ENCODE measurements around the gene PDE6A. TPM values are rescaled to one million over a fixed set of nuclear protein-coding genes. Genes with fewer than 3 reads are reported as not detected.

PDE6A gene
- total and polyA plus RNA-seq, 4 donors, result 0.13 TPM; not detected in 3

GRCh38 chr5:149878371-149878770 lies 66.2 kb downstream of the PDE6A start:
- H3K4me3 ChIP-seq (ENCODE audit: low read length in 2 of 2), result no peak overlapping the region
- no peak overlapping the region for H3K27ac ChIP-seq (ENCODE audit: low read depth in 1 of 2, low read length in 2 of 2)
- no peaks in the 10 kb centered on the region for H3K36me3 ChIP-seq (ENCODE audit: control insufficient read depth in 1 of 2, insufficient read depth in 2 of 2, low read length in 1 of 2)
- H3K27me3 ChIP-seq (ENCODE audit: control insufficient read depth in 1 of 2, insufficient read depth in 2 of 2, low read length in 1 of 2), result no peaks in the 10 kb centered on the region
- DNase-seq (no peak), ATAC-seq (ENCODE audit: low FRiP score) (no peak)
- no peaks in the 10 kb centered on the region for H3K4me1 ChIP-seq (ENCODE audit: control insufficient read depth in 1 of 2, insufficient read depth in 2 of 2, low read length in 2 of 2)
- WGBS, 2 donors, result 68 to 71% methylated on average over 7 of the region's 7 CpGs
- H3K9me3 ChIP-seq (ENCODE audit: control insufficient read depth, low read length), result no peaks in the 10 kb centered on the region
- intact Hi-C loops (cut with DNase I), result no loop called here

DNA sequence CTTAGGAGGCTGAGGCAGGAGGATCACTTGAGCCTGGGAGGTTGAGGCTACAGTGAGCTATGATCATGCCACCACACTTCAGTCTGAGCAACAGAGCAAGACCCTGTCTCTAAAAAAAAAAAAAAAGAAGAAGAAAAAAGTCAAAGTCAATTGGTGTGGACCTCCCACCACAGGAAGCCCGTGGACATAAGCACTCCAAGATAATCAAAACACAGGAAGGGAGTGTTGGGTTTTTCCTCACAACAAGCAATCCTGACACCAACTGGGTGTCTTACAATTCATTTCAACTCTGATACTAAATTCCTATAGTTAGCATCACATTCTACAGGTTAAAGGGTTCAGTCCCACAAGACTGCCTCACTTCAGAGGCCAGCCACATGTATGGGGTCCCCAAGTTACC lies 70.7 kb downstream of the PDE6A start:
- Histone ChIP-seq H3K27me3 (ENCODE audit: control insufficient read depth in 1 of 2, insufficient read depth in 2 of 2, low read length in 1 of 2) (no peaks in the 10 kb centered on the region), H3K27ac (ENCODE audit: low read depth in 1 of 2, low read length in 2 of 2) (no peak overlapping the region), H3K4me3 (ENCODE audit: low read length in 2 of 2) (no peak overlapping the region), H3K36me3 (ENCODE audit: control insufficient read depth in 1 of 2, insufficient read depth in 2 of 2, low read length in 1 of 2) (no peaks in the 10 kb centered on the region), H3K4me1 (ENCODE audit: control insufficient read depth in 1 of 2, insufficient read depth in 2 of 2, low read length in 2 of 2) (no peaks in the 10 kb centered on the region), H3K9me3 (ENCODE audit: control insufficient read depth, low read length) (no peaks in the 10 kb centered on the region)
- intact Hi-C loops (cut with DNase I), result no loop called here
- ATAC-seq (ENCODE audit: low FRiP score), result no peak
- WGBS, 2 donors, result 76% methylated on average over 1 of the region's 1 CpG
- no peak for DNase-seq

- H3K36me3 ChIP-seq (ENCODE audit: control insufficient read depth in 1 of 2, insufficient read depth in 2 of 2, low read length in 1 of 2), result no peaks in the 10 kb centered on the region
- no peaks in the 10 kb centered on the region for H3K9me3 ChIP-seq (ENCODE audit: control insufficient read depth, low read length)
- intact Hi-C loops (cut with DNase I), result no loop called here
- no peaks in the 10 kb centered on the region for H3K4me1 ChIP-seq (ENCODE audit: control insufficient read depth in 1 of 2, insufficient read depth in 2 of 2, low read length in 2 of 2)
- no peaks in the 10 kb centered on the region for H3K27me3 ChIP-seq (ENCODE audit: control insufficient read depth in 1 of 2, insufficient read depth in 2 of 2, low read length in 1 of 2)
- ATAC-seq (ENCODE audit: low FRiP score) (peak; percentile 39), DNase-seq (no peak)
- 4 to 9% methylated on average over 11 of the region's 11 CpGs for whole genome bisulfite sequencing, 2 donors
- H3K27ac ChIP-seq (ENCODE audit: low read depth in 1 of 2, low read length in 2 of 2), result peak overlapping the region in 1 of 2 donors; percentile 1
- no peak overlapping the region for H3K4me3 ChIP-seq (ENCODE audit: low read length in 2 of 2)
Observed at GRCh38 chr5:149872351-149873040, 72.1 kb downstream of the PDE6A start.

DNA sequence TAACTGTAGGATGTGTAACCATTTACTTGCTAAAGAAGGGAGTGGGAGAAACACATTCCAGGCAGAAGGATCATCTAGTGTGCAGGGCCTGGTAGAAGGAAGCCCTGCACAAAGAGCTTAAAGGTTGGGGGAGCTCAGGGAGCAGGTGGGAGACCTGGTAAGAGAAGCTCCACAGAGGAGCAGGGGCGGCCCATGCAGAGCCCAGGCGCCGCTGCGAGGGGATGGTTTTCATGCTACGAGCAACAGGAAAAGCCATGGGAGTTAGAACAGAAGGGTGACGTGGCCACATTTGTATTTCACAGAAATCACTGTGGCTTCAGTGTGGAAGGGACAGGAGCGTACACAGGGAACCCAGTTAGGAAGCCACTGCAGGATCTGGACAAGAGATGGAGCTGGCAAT lies 73.1 kb downstream of the PDE6A start:
- DNase-seq, result no peak
- WGBS, 2 donors, result 89 to 90% methylated on average over 7 of the region's 7 CpGs
- H3K36me3 ChIP-seq (ENCODE audit: control insufficient read depth in 1 of 2, insufficient read depth in 2 of 2, low read length in 1 of 2), result no peaks in the 10 kb centered on the region
- no peak overlapping the region for H3K4me3 ChIP-seq (ENCODE audit: low read length in 2 of 2)
- H3K27ac ChIP-seq (ENCODE audit: low read depth in 1 of 2, low read length in 2 of 2), result no peak overlapping the region
- no peaks in the 10 kb centered on the region for H3K27me3 ChIP-seq (ENCODE audit: control insufficient read depth in 1 of 2, insufficient read depth in 2 of 2, low read length in 1 of 2)
- ATAC-seq (ENCODE audit: low FRiP score), result no peak
- intact Hi-C loops (cut with DNase I), result no loop called here
- H3K4me1 ChIP-seq (ENCODE audit: control insufficient read depth in 1 of 2, insufficient read depth in 2 of 2, low read length in 2 of 2), result no peaks in the 10 kb centered on the region
- H3K9me3 ChIP-seq (ENCODE audit: control insufficient read depth, low read length), result no peaks in the 10 kb centered on the region

DNA sequence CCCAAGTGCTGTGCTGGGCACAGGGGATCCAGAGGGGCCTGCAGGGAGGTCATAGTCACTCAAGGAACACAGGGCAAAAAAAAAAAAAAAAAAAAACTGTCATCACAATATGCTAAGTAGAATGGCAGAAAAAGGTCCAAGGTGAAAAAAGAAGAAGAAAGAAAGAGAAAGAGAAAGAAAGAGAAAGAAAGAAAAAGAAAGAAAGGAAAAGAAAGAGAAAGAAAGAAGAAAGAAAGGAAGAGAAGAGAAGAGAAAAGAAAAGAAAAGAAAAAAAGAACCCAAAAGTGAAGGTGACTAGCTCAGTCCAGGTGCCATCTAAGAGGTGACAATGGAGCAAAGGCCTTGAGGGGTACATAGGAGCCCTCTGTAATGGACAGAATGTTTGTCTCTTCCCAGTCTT lies 73.9 kb downstream of the PDE6A start:
- no peaks in the 10 kb centered on the region for H3K36me3 ChIP-seq (ENCODE audit: control insufficient read depth in 1 of 2, insufficient read depth in 2 of 2, low read length in 1 of 2)
- peaks cover 1% of the 10 kb centered on the region for H3K9me3 ChIP-seq (ENCODE audit: control insufficient read depth, low read length)
- no peaks in the 10 kb centered on the region for H3K27me3 ChIP-seq (ENCODE audit: control insufficient read depth in 1 of 2, insufficient read depth in 2 of 2, low read length in 1 of 2)
- DNase-seq (no peak), ATAC-seq (ENCODE audit: low FRiP score) (no peak)
- no peak overlapping the region for H3K4me3 ChIP-seq (ENCODE audit: low read length in 2 of 2)
- no peaks in the 10 kb centered on the region for H3K4me1 ChIP-seq (ENCODE audit: control insufficient read depth in 1 of 2, insufficient read depth in 2 of 2, low read length in 2 of 2)
- H3K27ac ChIP-seq (ENCODE audit: low read depth in 1 of 2, low read length in 2 of 2), result no peak overlapping the region
- intact Hi-C loops (cut with DNase I), result no loop called here

DNA sequence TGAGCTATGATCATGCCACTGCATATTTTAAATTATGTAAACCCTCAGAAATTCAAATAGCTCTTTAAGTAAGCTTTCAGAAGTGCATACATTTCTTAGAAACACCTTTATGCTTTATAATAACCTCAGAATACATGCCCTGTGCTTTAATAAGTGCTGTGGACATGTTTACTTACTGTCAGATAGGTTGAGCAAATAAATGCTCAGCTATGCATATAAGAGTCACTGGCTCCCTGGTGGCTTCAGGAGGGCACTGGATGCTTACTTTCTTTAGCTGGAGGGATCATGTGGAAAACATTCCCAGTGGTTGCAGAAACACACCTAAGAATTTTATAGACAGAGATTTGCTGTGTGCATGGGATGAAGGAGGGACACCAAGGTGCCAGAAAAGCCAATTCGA lies 74.4 kb downstream of the PDE6A start:
- H3K4me3 ChIP-seq (ENCODE audit: low read length in 2 of 2), result no peak overlapping the region
- ATAC-seq (ENCODE audit: low FRiP score), result no peak
- peaks cover 1% of the 10 kb centered on the region for H3K9me3 ChIP-seq (ENCODE audit: control insufficient read depth, low read length)
- H3K4me1 ChIP-seq (ENCODE audit: control insufficient read depth in 1 of 2, insufficient read depth in 2 of 2, low read length in 2 of 2), result no peaks in the 10 kb centered on the region
- no peaks in the 10 kb centered on the region for H3K27me3 ChIP-seq (ENCODE audit: control insufficient read depth in 1 of 2, insufficient read depth in 2 of 2, low read length in 1 of 2)
- H3K27ac ChIP-seq (ENCODE audit: low read depth in 1 of 2, low read length in 2 of 2), result no peak overlapping the region
- WGBS, 2 donors, result 97 to 100% methylated on average over 1 of the region's 1 CpG
- intact Hi-C loops (cut with DNase I), result no loop called here
- no peak for DNase-seq
- H3K36me3 ChIP-seq (ENCODE audit: control insufficient read depth in 1 of 2, insufficient read depth in 2 of 2, low read length in 1 of 2), result no peaks in the 10 kb centered on the region

- no peak for DNase-seq
- no peaks in the 10 kb centered on the region for H3K27me3 ChIP-seq (ENCODE audit: control insufficient read depth in 1 of 2, insufficient read depth in 2 of 2, low read length in 1 of 2)
- no peak for ATAC-seq (ENCODE audit: low FRiP score)
- WGBS, 2 donors, result 93 to 95% methylated on average over 5 of the region's 5 CpGs
- H3K27ac ChIP-seq (ENCODE audit: low read depth in 1 of 2, low read length in 2 of 2), result no peak overlapping the region
- H3K9me3 ChIP-seq (ENCODE audit: control insufficient read depth, low read length), result peaks cover 1% of the 10 kb centered on the region
- no peaks in the 10 kb centered on the region for H3K4me1 ChIP-seq (ENCODE audit: control insufficient read depth in 1 of 2, insufficient read depth in 2 of 2, low read length in 2 of 2)
- no peak overlapping the region for H3K4me3 ChIP-seq (ENCODE audit: low read length in 2 of 2)
- intact Hi-C loops (cut with DNase I), result no loop called here
- H3K36me3 ChIP-seq (ENCODE audit: control insufficient read depth in 1 of 2, insufficient read depth in 2 of 2, low read length in 1 of 2), result no peaks in the 10 kb centered on the region
Observed at GRCh38 chr5:149869411-149869821, 75.2 kb downstream of the PDE6A start.

- Histone ChIP-seq H3K4me1 (ENCODE audit: control insufficient read depth in 1 of 2, insufficient read depth in 2 of 2, low read length in 2 of 2) (no peaks in the 10 kb centered on the region), H3K4me3 (ENCODE audit: low read length in 2 of 2) (no peak overlapping the region), H3K9me3 (ENCODE audit: control insufficient read depth, low read length) (peaks cover 1% of the 10 kb centered on the region), H3K27ac (ENCODE audit: low read depth in 1 of 2, low read length in 2 of 2) (no peak overlapping the region), H3K27me3 (ENCODE audit: control insufficient read depth in 1 of 2, insufficient read depth in 2 of 2, low read length in 1 of 2) (no peaks in the 10 kb centered on the region), H3K36me3 (ENCODE audit: control insufficient read depth in 1 of 2, insufficient read depth in 2 of 2, low read length in 1 of 2) (no peaks in the 10 kb centered on the region)
- intact Hi-C loops (cut with DNase I), result no loop called here
- 96 to 97% methylated on average over 4 of the region's 4 CpGs for WGBS, 2 donors
- no peak for DNase-seq
- ATAC-seq (ENCODE audit: low FRiP score), result no peak
Observed at GRCh38 chr5:149865746-149866145, 78.8 kb downstream of the PDE6A start.

GRCh38 chr5:149863830-149864229 lies 80.8 kb downstream of the PDE6A start:
- 90 to 93% methylated on average over 3 of the region's 3 CpGs for WGBS, 2 donors
- Histone ChIP-seq H3K4me3 (ENCODE audit: low read length in 2 of 2) (no peak overlapping the region), H3K36me3 (ENCODE audit: control insufficient read depth in 1 of 2, insufficient read depth in 2 of 2, low read length in 1 of 2) (no peaks in the 10 kb centered on the region), H3K9me3 (ENCODE audit: control insufficient read depth, low read length) (peaks cover 1% of the 10 kb centered on the region), H3K27ac (ENCODE audit: low read depth in 1 of 2, low read length in 2 of 2) (no peak overlapping the region), H3K4me1 (ENCODE audit: control insufficient read depth in 1 of 2, insufficient read depth in 2 of 2, low read length in 2 of 2) (no peaks in the 10 kb centered on the region), H3K27me3 (ENCODE audit: control insufficient read depth in 1 of 2, insufficient read depth in 2 of 2, low read length in 1 of 2) (no peaks in the 10 kb centered on the region)
- intact Hi-C loops (cut with DNase I), result no loop called here
- ATAC-seq (ENCODE audit: low FRiP score), result no peak
- DNase-seq, result no peak

All from aorta (tissue), 5 donors.